Measurements from ENCODE around the gene SSU72.

DNA sequence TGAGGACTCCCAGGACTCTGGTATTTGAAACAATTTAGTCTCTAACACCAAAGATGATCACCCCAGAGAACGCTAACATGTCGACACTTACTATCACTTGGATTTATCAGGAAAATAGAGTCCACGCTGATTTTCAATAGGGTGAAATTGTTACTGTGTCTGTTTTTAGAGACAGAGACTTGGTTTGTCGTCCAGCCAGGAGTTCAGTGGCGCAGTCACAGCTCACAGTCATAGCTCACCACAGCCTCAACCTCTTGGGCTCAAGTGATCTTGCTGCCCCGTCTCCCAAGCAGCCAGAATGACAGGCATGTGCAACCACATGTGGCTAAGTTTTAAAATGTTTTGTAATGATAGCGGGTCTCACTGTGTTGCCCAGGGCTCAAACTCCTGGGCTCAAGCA is 5.3 kb downstream of the SSU72 start:
- no peak for TF ChIP-seq GATA2 (IDR thresholded peaks at IDR 0.05; ENCODE audit: low read depth, low read length)
- no peak for TF ChIP-seq GATA3 (IDR thresholded peaks at IDR 0.05; ENCODE audit: low read depth, low read length)

Data from SH-SY5Y (cell line).